T-helper 9 cell (primary cell): Measurements from ENCODE around the gene SPDYE4.

Source experiments
- DNase-seq: peaks from one replicate; pipeline ENCODE4 v3.0.0-alpha.2; 2020

SPDYE4 gene

DNA sequence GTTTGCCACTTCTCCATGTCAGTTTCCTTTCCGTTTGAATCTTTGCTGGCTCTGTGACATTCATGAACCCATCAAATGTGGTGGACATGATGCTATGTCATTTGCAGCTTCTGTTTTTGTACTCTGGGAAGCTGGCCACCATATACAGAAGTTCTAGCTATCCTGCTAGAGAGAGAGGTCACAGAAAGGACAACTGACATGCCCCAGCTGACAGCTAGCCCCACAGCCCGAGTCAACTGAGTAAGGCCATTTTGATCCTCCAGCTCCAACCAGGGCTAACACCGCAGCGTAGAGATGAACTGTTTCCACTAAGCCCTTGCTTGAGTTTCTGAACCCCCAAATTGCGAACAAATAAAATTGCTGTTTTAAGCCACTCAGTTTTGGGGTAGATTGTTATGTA, 47.5 kb downstream of the SPDYE4 start:
- no peak for DNase-seq

DNA sequence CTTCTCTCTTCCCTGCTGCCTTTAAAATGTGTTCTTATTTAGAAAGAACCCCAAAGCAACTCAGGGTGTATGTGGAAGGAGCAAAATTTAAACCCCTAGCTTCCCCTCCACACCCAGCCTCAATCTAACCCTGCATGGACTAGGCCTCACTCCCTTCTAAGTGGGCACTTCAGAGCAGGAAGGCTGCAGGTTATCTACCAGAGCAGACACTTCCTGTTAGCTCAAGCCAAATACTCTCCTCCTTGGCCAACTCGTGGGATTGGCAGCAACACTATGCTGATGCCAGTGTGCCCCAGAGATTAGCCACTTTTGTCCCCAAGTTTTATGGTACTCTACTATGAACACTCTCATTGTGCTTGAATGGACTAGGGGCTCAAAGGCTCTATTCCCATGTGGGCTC, 49.3 kb downstream of the SPDYE4 start:
- DNase-seq: no peak

DNA sequence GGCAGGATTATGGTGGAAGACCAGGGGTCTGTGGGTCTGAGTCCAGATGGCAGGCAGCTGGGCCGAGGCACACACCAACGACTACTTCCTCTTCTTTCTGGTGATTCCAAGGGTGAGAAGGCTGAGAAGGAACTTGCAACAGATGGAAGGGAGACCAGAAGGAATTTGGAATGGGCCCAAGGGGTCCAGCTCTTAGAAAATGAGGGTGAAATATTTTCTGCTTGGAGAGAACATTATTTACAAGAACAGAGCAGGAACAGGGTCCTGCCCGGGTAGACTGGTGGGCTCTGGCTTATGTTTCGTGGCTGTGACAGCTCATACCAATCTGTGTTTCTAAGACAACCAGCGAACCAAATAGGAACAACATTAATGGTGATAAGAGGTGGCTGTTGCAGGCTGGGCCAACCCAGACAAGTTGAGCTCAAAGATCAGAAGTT, 50.3 kb downstream of the SPDYE4 start:
- no peak for DNase-seq

DNA sequence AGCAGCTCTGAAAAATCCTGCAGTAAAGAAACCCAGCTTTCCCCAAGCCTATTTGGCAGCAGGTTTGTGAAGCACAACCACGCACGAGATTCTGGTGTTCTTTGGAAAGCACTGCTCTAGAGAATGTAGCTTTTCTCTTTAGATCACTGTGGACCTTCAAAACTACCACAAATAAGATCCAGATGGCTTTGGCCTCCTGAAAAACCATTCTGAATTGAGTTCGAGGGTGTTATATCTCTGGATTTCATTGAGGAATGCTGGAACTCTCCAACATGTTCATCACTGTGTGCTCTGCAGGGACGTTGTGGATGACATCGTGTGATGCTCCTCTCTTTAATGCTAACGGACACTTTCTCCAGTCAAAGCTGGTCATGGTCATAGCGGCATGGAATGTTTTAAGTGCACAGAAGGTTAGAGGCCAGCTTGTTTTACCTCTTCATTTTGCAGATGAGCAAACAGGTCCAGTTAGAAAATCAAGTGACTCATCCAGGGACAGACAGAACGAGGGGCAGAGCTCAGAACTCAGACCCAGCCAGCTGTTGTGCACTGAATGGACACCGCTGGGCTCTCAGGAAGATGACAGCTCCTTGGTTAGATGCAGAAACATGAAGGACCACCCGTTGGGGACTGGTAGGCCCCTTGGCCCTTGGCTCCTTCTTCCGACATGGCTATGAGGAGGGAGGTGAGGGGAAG, 50.9 kb downstream of the SPDYE4 start:
- no peak for DNase-seq

GRCh38 chr17:8706431-8706830, 51.9 kb downstream of the SPDYE4 start:
- no peak for DNase-seq

- DNase-seq: no peak
These were observed 52.9 kb downstream of the SPDYE4 start for GRCh38 chr17:8705427-8705826.

- DNase-seq: no peak
These were observed 55.3 kb downstream of the SPDYE4 start for GRCh38 chr17:8703001-8703400.

- DNase-seq: no peak
These were observed 56.6 kb downstream of the SPDYE4 start for GRCh38 chr17:8701754-8702153.

DNA sequence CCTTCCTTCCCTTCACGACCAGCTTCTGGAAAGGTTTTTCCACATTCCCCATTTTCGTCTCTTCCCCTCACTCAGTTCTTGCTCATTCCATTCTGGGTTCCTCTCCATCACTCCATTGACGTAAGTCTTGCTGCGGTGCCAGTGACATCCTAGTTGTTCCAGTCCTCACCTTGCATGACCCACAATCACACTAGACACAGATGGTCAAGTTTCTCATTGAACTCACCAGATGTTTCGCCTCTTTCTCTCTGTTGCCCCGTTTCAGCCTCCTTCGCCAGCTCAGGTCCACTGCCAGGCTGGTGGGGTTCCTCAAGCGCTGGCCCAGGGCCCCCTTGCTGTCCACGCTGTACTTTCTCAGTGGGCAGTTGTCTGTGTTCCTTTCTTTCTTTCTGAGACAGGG, 57.1 kb downstream of the SPDYE4 start:
- DNase-seq: no peak
